Activated naive CD8-positive, alpha-beta T cell treated with anti-CD3 and anti-CD28 coated beads, Interleukin-2, amount 50 U/mL, for 16 hours (primary cell): ENCODE measurements around the gene NCBP3.

Experiments
- DNase-seq: peaks from one replicate; pipeline ENCODE4 v3.0.0-alpha.2; 2020; ENCODE audit warnings: low read depth, low spot score

Gene NCBP3, protein sequence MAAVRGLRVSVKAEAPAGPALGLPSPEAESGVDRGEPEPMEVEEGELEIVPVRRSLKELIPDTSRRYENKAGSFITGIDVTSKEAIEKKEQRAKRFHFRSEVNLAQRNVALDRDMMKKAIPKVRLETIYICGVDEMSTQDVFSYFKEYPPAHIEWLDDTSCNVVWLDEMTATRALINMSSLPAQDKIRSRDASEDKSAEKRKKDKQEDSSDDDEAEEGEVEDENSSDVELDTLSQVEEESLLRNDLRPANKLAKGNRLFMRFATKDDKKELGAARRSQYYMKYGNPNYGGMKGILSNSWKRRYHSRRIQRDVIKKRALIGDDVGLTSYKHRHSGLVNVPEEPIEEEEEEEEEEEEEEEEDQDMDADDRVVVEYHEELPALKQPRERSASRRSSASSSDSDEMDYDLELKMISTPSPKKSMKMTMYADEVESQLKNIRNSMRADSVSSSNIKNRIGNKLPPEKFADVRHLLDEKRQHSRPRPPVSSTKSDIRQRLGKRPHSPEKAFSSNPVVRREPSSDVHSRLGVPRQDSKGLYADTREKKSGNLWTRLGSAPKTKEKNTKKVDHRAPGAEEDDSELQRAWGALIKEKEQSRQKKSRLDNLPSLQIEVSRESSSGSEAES

DNA sequence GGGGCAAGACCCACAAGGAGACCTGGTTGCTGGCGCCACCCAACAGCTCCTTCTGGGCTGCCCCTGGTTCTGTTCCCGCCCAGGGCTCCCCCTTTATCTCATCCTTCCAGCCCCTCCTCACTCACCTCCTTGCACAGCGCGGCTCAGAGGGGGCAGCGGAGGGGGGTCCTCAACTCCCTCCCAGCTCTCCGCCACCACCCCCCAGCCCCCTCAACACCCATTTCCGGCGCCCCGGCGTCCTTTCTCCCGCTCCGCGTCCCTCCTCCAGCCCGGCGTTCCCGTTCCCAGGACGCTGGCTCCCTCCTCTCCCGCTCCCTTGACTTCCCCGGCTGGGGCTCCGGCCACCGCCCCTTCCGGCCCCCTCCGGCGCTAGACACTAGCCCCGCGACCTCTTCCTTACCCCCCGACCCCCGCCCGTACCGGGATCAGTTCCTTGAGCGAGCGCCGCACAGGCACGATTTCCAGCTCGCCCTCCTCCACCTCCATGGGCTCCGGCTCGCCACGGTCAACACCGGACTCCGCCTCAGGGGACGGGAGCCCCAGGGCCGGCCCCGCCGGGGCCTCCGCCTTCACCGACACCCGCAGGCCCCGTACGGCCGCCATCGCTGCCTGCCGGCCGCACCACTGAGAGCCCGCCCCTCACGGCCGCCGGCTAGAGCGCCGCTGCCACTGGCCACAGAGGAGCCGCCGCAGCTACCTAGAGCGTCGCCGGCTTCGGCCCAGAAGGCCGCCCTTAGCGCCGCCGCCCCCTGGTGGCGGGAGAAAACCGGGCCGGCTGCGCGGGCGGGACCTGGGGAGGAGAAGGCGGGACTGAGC is at the start of gene NCBP3:
Gene NCBP3, minus strand, starts transcription at position 626 of the 816 bp plus-strand sequence. Its CDS starts 23 bp downstream, at position 603.
- DNase-seq: peak; percentile 75

DNA sequence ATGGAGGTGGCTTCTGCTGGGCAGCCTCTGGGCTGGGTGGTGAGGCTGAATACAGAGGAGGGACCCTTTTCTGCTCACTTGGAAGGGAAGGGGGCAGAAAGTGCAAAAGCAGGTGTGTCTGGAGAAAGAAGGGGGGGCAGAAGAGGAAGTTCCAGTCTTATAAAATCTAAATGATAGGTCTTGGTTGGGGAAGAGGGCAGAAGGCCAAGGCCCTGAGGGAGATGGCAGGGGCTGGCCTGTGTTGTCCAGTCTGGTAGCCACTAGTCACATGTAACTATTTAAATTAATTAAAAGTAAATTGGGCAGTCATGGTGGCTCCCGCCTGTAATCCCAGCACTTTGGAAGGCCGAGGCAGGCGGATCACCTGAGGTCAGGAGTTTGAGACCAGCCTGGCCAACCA is 49.3 kb upstream of the NCBP3 start:
- DNase-seq: no peak

DNA sequence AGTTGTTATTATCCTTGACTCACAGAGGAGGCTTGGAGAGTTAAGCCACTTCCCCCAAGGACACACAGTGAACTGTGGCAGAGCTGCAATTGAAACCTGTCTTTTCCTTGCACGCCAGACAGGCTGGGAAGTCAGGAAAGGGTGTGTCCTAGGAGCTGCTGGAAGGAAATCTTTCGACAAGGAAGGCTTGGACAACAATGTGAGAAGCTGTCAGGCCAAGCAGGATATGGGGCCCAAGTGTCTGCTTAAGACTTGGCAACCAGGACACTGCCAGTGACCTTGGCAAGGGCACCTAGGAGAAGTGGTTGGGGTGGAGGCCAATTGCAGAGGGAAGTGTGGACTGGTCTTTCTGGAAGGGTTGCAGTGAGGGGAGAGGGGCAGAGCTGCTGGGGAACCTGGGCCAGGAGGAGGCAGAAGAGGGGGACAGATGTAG is 48.9 kb upstream of the NCBP3 start:
- no peak for DNase-seq

DNA sequence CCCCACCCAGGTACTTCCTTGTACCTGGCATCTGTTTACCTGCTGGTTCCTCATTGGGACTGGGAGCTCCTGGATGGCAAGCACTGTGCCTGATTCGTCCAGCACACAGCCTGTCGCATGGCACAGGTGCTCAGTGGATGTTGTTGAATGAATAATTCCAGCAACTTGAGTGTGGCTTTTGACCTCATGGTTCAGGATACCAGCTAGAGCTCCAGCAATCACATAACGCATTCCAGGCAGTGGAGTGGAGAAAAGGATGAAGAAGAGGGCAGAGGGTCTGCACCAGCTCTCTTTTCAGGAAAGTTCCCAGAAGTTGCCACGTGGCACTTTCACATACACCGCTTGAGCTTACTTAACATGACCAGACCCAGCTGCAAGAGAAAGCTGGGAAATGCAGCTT is 48.1 kb upstream of the NCBP3 start:
- no peak for DNase-seq

DNA sequence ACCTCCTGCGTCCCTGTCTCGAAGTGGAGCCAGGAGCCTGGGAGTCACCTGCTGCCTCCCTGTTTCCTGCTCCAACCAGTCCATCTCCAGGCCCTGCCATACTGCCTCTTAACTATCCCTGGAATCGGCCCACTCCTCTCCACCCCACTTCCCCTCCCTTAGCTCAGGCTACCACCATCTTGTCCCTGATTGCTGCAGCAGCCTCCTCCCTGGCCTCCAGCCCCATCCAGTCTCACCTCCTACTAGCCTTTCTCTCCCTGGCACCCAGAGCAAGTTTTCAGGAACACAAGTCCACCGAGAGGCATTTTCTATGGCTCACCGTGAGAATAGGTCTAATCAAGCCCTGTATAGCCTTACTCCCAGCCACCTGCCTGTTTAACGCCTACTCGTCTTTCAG is 47.7 kb upstream of the NCBP3 start:
- no peak for DNase-seq

DNA sequence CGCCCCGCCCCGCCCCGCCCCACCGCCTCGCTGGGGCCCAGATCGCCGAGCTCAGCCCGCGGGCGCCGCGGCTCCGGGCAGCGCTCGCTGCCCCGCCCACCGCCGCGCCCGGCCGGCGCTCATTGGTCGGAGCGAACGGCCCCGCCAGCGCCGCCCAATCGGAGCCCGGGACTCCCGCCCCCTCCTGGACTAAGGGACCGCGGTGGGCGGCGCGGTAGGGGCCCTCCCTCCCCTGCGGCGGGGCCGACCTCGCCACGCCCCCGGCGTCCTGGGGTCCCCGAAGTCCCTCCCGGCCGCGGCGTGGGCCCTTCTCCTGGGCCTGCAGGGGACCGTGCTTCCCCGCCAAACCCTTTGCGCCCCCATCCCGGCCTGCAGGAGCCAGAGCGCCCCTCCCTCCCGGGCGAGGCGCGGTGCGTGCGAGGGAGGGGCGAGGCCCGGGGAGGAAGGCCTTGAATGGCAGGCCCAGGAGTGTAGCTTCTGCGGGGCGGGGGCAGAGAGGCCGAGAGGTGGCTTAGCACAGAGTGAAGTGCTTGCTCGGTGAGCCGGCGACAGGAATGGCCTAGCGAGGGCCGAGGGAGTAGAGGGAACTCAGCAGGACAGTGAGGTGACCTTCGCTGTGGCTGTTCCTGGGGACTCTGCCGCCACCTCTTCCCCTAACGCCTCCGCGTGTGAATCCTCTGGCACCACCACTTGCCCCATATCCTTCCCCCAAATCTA is 47.1 kb upstream of the NCBP3 start, which contains the start of gene CAMKK1:
Gene CAMKK1, minus strand, starts transcription at position 51 of the 717 bp plus-strand sequence. CDS start 7,366 bp downstream, outside the sequence.
- DNase-seq: peak; percentile 75

DNA sequence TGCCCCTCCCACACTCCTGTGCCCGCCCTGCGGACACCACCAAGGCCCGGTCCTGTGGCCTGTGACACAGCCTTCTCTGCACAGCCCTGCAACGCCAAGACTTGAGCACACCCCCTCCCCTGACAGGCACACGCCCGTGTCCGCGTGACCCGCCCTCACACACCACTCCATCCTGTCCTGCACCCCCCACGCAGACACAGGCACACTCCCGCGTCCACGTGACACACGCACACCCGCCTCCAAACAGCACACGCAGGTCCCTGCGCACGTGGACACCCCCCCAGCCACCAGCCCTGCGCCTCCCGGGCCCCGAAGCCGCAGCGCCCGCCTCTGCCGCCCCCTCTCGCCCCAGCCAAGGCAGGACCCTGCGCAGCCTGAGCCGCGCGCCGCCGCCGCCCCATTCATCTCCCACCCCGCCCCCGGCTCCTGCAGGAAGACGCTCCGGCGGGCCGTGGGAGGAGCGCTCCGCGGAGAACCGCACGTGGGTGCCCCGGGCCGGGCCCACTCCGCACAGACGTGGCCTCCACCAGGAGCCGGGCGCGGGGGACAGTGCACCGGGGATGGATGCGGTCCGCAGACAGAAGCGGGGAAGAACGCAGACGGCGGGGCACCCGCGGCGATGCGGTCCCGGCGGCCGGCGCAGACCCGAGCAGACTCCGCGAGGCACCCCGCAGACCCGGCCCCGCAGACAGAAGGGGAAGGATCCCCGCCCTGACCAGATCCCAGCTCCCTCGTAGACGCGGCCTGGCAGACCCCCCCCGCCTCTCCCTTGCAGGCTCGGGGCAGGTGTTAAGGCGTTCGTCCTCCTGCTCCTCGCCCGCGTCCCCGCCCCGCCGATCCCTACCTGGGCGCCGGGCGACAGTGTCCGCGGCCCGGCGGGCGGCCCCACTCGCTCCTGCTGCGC is 46.3 kb upstream of the NCBP3 start:
- DNase-seq: peak; percentile 35

DNA sequence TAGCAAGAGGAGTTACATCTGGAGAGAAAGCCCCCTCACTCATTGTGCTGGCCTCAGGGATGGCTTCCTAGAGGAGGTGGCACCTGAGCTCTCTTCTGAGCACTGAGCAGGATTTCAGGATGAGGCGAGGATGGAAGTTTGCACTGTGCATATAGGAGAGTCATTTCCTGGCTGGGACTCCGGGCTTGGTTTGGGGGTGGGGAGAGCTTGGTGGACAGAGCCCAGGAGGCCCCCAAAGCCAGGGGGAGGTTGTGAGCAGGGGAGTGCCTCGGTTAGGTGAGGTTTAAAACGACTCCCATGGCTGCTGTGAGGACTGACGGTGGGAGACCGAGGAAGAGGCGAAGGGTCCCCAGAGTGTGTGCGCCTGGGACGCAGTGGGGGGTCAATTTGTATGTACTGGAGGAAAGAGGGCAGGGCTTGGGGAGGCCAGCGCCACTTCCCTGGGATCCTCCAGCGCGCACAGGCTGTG is 45.6 kb upstream of the NCBP3 start:
- DNase-seq: no peak

DNA sequence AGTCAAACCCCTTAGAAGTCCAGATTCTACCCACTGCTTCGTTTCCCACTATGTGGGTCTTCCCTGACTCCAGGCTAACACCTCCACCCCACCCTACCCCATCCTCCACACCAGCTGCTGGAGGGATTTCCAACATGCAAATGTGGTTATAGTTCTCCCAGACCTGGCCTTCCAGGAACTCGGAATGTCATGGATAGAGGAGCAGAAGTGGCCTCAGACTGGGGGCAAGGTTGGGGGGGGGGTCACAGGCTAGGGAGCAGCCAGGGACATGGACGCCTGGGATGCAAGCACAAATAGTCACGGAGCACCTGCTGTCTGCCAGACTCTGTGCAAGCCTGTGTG is 44.8 kb upstream of the NCBP3 start:
- no peak for DNase-seq

DNA sequence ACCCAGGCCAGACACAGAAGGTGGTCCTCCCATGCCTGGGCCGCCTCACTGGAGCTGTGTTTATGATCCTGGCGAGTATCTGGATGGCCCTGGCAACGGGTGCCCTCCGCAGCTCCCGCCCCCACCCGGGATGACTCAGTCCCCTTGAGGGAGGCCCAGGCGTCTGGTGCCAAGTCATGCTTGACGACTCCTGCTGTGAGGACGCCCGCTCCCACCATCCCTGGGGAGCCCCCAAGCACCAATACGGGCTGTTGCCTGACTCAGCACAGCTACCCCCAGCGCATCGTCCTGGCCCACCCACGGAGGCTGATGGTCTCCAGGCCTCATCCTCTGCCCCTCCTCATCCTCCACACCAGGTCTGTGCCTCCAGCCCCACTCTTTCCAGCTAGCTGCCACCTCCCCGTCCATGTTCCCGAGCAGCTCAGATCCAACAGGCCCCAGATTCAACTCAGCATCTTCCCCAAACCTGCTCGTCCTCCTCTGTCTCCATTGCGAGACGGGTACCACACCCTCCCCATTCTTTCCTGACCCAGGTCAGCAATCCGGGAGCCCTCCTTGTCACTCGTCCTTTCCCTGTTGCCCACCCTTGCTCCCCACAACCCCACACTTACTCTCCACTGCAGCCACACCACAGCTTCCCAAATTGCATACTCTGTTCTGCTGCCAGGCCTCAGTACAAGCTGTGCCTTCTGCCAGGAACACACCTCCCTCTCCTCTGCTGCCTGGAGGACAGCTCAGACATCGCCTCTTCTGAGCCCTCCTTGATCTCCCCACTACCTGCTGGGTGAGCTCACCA is 44.2 kb upstream of the NCBP3 start:
- no peak for DNase-seq

DNA sequence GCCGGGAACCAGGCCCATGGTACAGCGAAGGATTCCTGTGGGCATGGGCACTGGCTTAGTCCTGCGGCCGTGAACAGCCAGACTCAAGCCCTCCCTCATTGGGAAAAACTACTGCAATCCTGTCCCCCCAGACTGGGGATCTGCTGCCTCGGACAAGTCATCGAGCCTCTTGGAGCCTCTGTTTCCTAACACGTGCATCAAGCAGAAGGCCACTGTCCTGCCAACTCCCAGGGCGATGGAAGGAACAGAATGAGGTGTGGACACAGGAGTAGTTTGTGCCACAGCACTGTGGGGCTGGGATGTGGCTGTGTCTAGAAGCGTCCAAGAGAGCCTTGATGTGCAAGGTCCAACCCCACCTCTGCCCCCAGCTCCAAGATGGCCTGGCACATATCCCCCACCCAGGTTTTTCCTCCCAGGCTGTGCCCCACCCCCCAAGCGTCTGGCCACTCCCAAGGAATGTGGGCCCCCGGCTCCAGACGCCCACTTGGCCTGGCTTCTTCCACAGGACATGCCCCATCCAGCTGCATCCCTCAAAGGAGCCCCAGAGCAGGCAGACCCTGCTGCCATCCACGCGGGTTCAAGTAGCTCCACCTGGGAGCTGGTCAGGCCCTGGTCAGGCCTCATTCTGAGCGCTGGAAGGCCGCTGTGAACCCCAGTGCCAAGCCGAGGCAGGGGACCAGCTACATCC is 43.4 kb upstream of the NCBP3 start:
- no peak for DNase-seq

DNA sequence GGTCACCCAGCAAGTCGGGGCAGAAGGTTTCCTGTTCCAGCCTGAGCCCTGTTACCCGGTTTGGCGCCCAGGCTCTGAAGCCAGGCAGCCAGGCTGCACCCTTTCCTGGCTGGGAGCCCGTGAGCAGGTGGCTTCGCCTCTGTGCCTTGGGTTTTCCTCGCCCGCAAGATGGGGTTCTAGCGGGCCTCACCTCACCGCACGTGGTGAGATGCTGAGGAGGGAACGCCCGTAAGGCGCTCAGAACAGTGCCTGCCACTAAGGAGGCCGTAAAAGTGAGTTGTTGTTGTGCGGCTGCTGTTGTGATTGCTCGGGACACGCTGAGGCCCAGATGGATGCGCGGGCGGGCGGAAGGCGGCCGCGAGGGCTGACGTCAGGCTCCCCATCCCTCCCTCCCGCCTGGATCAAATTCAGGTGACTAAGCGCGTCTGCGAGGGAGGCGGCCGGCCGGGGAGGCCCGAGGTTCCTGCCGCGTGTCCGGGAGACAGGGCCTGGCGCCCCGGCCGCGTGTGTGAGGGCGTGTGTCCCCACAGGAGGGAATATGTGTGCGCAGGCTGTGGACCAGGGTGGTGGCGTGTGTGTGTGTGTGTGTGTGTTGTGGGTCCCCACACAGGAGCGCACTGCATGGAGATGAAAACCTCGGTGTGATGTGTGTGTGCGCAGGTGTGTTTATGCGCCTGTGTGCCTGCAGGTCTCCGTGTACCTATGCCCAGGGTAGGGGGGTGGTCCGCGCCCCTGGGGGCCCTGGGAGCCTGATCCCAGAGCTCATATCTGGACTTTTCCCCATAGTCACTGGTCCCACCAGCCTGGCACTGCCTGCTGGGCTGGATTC is 42.5 kb upstream of the NCBP3 start:
- no peak for DNase-seq

DNA sequence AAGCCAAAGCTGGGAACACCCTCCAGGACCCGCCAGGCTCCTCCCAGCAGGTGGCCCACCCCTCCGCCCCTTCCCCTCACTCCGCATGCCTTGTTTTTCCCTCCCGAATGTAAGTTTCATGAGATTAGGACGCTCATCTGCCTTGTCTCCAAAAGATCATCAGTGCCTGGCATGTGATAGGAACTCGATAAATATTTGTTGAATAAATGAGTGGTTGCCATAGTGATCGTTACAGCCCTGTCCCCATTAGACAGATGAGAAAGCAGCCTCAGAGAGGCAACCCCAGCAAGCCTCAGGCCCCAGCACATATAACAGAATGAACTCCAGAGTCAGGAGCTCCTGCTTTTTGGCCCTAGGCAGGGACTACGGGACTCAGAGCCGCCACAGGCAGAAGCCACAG is 41.8 kb upstream of the NCBP3 start:
- DNase-seq: no peak

DNA sequence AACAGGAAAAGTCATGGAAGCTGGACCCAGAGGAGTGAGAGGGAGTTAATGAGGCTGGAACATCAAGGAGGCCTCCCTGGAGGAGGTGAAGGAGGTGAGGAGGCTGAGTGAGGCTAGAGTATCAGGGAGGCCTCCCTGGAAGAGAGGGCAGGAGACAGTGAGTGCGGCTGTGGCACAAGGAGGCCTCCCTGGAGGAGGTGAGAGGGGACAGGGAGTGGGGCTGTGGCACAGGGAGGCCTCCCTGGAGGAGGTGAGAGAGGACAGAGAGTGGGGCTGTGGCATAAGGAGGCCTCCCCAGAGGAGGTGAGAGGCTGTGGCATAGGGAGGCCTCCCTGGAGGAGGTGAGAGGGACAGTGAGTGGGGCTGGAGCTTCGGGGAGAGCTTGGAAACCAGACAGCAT is 41.3 kb upstream of the NCBP3 start:
- no peak for DNase-seq

DNA sequence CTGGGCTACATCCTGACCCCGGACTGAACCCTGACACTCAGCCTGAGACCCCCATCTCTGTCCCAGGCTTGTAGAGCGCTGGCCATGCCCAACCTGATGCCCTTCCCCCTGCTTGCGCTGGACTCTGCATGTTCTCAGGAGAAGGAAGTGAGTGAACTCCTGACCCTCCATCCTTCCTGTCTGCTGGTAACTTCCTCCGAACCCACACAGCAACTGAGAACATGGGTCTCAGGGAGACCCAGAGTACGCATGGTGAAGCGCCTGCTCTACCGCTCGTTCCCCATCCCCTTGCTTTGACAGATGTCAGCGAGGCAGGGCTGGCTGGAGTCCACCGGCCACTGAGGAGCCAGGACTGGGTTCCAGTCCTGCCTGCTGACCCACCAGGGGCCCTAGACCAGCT is 40.7 kb upstream of the NCBP3 start:
- no peak for DNase-seq

DNA sequence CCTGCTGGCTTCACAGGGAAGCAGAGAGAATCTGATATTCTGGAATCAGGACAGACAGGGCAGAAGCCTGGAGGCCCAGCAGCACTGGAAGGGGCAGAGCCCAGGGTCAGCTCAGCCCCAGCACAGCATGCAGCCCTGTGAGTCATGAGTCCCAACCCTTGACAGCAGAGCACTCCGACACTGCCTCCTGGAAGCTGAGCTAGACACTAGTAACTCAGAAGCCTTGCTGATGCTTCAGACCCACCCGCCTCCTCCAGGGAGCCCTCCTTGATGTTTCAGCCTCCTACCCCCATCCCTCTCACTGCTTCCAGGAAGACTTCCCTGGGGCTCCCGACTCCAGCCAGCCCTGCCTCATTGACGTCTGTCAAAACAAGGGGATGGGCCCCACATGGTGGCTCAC is 39.9 kb upstream of the NCBP3 start:
- no peak for DNase-seq

DNA sequence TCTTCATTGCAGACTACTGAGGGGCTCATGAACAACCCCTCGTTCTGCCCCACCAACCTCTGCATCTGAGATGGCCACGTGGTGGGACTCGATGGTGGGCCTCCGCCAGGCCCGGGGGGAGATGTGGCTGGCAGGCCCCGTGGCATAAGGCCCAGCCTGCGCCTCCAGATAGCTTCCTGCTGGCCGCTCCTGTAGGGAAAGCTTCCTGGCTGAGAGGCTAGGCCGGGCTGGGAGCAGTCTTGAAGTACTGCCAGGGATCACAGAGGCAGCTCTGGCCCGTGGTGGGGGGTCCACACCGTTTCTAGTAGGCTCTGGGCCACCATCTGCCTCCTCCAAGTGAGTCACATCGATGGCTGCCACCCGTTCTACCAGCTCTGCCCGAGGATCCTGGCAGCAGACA is 39.2 kb upstream of the NCBP3 start:
- DNase-seq: no peak

DNA sequence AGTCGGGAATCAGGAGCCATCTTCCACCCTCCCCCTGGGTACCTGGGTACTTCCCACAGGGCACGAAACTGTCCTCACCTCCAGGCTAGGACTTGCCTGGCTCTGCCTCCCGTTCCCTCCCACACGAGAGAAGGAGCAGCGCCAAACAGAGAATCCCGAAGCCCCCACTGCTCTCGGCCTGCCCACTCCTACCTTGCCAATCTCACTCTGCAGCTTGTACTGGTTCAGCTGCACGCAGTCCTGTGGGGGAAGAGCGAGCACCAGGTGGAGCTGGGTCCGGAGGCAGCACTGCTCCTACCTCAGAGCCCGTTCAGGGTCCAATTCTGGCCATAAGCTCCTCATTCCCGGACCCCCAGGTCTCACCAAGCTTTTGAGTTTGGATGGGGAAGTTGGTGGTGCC is 38.1 kb upstream of the NCBP3 start:
- DNase-seq: no peak
